Loucy (cell line): ENCODE measurements around the gene RFESD.

Experiments
- H2AFZ ChIP-seq: fragments of 200-600 bp; sonication (generic); 2 replicates; pipeline ENCODE4 v1.6.0; 2016; ENCODE audit warnings: antibody characterized with exemption, mild to moderate bottlenecking, low read length, moderate library complexity
- H3F3A ChIP-seq: fragments of 200-600 bp; 2 replicates; pipeline ENCODE4 v1.6.0; 2016; ENCODE audit warnings: antibody characterized with exemption, low read depth, mild to moderate bottlenecking
- H3K27me3 ChIP-seq: fragments of 200-600 bp; sonication (generic); 2 replicates; pipeline ENCODE4 v1.6.1; 2014; ENCODE audit warnings: low read length, mild to moderate bottlenecking; ENCODE audit not compliant: insufficient read depth, poor library complexity, severe bottlenecking
- H3K36me3 ChIP-seq: fragments of 200-600 bp; sonication (generic); 2 replicates; pipeline ENCODE4 v1.6.1; 2016; ENCODE audit warnings: low read length; ENCODE audit not compliant: insufficient read depth
- H3K4me1 ChIP-seq: fragments of 200-600 bp; sonication (generic); 2 replicates; pipeline ENCODE4 v1.5.1; 2014; ENCODE audit warnings: low read length, mild to moderate bottlenecking; ENCODE audit not compliant: insufficient read depth, poor library complexity, severe bottlenecking
- H3K4me2 ChIP-seq: fragments of 200-600 bp; sonication (generic); 2 replicates; pipeline ENCODE4 v1.6.0; 2014; ENCODE audit warnings: antibody characterized with exemption, low read length, low read depth, mild to moderate bottlenecking; ENCODE audit not compliant: poor library complexity, severe bottlenecking
- H3K4me3 ChIP-seq: fragments of 200-600 bp; sonication (generic); 2 replicates; pipeline ENCODE4 v1.5.1; 2014; ENCODE audit warnings: low read length, mild to moderate bottlenecking, mixed read lengths; ENCODE audit not compliant: poor library complexity, severe bottlenecking
- H3K79me2 ChIP-seq: fragments of 200-600 bp; sonication (generic); 2 replicates; pipeline ENCODE4 v1.6.1; 2014; ENCODE audit warnings: low read length; ENCODE audit not compliant: insufficient read depth
- H3K9ac ChIP-seq: fragments of 200-600 bp; sonication (generic); 2 replicates; pipeline ENCODE4 v1.6.0; 2014; ENCODE audit warnings: mild to moderate bottlenecking, low read depth, low read length, moderate library complexity; ENCODE audit not compliant: poor library complexity, severe bottlenecking
- H3K9me2 ChIP-seq: fragments of 200-600 bp; sonication (generic); replicated peaks from 2 replicates; pipeline ENCODE4 v1.6.1; 2016; ENCODE audit warnings: low read depth, low read length, mixed read lengths
- H3K9me3 ChIP-seq: fragments of 200-600 bp; sonication (generic); 2 replicates; pipeline ENCODE4 v1.6.1; 2014; ENCODE audit warnings: mild to moderate bottlenecking, antibody characterized with exemption, low read length, low read depth; ENCODE audit not compliant: insufficient read depth
- H4K20me1 ChIP-seq: fragments of 200-600 bp; sonication (generic); 2 replicates; pipeline ENCODE4 v1.6.0; 2014; ENCODE audit warnings: antibody characterized with exemption, low read length, mild to moderate bottlenecking; ENCODE audit not compliant: insufficient read depth, poor library complexity, severe bottlenecking
- CTCF ChIP-seq: fragments of 200-600 bp; sonication (generic); conservative IDR thresholded peaks from 2 replicates; pipeline ENCODE4 v1.5.1; 2014; ENCODE audit warnings: mild to moderate bottlenecking, antibody characterized with exemption, low read length
- EZH2phosphoT487 ChIP-seq: fragments of 200-600 bp; IDR thresholded peaks from 2 replicates; pipeline ENCODE4 v1.6.1; 2018; ENCODE audit warnings: antibody characterized with exemption, mild to moderate bottlenecking, moderate library complexity, borderline replicate concordance

RFESD gene

GRCh38 chr5:95686651-95687050 lies 40.1 kb downstream of the RFESD start:
- H3K4me3 ChIP-seq: no peak overlapping the region
- H3K4me1 ChIP-seq: no peaks in the 10 kb centered on the region
- no peaks in the 10 kb centered on the region for H3K36me3 ChIP-seq
- no peak overlapping the region for H3K9ac ChIP-seq
- no peaks in the 10 kb centered on the region for H3K9me2 ChIP-seq
- no peaks in the 10 kb centered on the region for H3F3A ChIP-seq
- no peak overlapping the region for H3K4me2 ChIP-seq
- H4K20me1 ChIP-seq: no peaks in the 10 kb centered on the region
- TF ChIP-seq EZH2phosphoT487: no peak
- no peaks in the 10 kb centered on the region for H3K27me3 ChIP-seq
- no peaks in the 10 kb centered on the region for H3K9me3 ChIP-seq
- no peaks in the 10 kb centered on the region for H3K79me2 ChIP-seq
- no peak overlapping the region for H2AFZ ChIP-seq

GRCh38 chr5:95689680-95690079 lies 43.1 kb downstream of the RFESD start:
- TF ChIP-seq EZH2phosphoT487: no peak
- no peak for TF ChIP-seq CTCF
- H3K9ac ChIP-seq: no peak overlapping the region
- no peaks in the 10 kb centered on the region for H4K20me1 ChIP-seq
- H3K9me3 ChIP-seq: no peaks in the 10 kb centered on the region
- no peak overlapping the region for H2AFZ ChIP-seq
- H3F3A ChIP-seq: no peaks in the 10 kb centered on the region
- no peak overlapping the region for H3K4me3 ChIP-seq
- H3K79me2 ChIP-seq: no peaks in the 10 kb centered on the region
- no peaks in the 10 kb centered on the region for H3K4me1 ChIP-seq
- no peaks in the 10 kb centered on the region for H3K9me2 ChIP-seq
- H3K4me2 ChIP-seq: no peak overlapping the region
- no peaks in the 10 kb centered on the region for H3K36me3 ChIP-seq
- no peaks in the 10 kb centered on the region for H3K27me3 ChIP-seq

GRCh38 chr5:95690333-95690732 lies 43.8 kb downstream of the RFESD start:
- Histone ChIP-seq H3K4me3 (no peak overlapping the region), H3K9me3 (no peaks in the 10 kb centered on the region), H3F3A (no peaks in the 10 kb centered on the region), H3K27me3 (no peaks in the 10 kb centered on the region), H3K4me2 (no peak overlapping the region), H3K9ac (no peak overlapping the region), H3K79me2 (no peaks in the 10 kb centered on the region), H4K20me1 (no peaks in the 10 kb centered on the region), H3K36me3 (no peaks in the 10 kb centered on the region), H3K9me2 (no peaks in the 10 kb centered on the region), H2AFZ (no peak overlapping the region), H3K4me1 (no peaks in the 10 kb centered on the region)
- TF ChIP-seq CTCF (no peak), EZH2phosphoT487 (no peak)
